Occipital lobe (tissue), 2 donors: Measurements from ENCODE around the gene MAGEB1. TPM values are rescaled to one million over a fixed set of nuclear protein-coding genes. Genes with fewer than 3 reads are reported as not detected.

ENCODE experiments used
- DNase-seq: peaks from one replicate; lab custom pipeline; 2025; lab: John Stamatoyannopoulos, UW
- total RNA-seq: library from RNA; depleted of rRNA; stranded (reverse); fragments of >200 nt; gene quantifications from one replicate; pipeline ENCODE4 v1.2.3, GENCODE V29; 2014

Gene MAGEB1, protein sequence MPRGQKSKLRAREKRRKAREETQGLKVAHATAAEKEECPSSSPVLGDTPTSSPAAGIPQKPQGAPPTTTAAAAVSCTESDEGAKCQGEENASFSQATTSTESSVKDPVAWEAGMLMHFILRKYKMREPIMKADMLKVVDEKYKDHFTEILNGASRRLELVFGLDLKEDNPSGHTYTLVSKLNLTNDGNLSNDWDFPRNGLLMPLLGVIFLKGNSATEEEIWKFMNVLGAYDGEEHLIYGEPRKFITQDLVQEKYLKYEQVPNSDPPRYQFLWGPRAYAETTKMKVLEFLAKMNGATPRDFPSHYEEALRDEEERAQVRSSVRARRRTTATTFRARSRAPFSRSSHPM
- not detected for total RNA-seq

DNA sequence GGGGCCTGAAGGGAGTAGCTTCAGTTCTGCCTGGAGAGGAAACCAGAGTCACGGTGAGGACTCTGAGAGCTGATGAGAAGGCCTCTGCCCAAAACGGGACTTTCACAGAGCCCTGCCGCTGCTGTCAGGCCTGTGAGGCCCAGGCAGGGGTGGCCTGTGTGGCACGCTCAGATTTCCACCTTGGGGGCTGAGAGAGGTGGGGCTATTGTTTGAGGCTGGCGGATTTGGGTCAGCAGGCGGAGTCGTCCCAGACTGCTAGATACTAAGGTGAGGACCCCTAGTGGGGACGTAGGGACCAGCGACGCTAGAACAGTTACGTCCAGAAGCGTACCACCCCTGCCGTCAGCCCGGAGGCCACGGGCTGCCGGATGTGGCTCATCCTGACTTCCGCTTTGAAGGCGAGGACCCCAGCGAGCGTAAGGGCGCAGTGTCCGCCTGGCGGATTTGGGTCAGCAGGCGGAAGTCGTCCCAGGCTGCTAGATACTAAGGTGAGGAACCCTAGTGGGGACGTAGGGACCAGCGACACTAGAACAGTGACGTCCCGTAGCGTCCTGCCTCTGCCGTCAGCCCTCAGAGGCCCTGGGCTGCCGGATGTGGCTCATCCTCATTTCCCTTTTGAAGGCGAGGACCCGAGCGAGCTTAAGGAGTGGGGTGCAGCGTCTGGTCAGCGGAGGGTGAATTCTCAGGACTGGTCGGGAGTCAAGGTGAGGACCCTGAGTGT lies at the start of gene MAGEB1:
Gene MAGEB1, plus strand, starts transcription at position 378 of the 721 bp plus-strand sequence. CDS start 3,348 bp downstream, outside the sequence.
- no peak for DNase-seq

DNA sequence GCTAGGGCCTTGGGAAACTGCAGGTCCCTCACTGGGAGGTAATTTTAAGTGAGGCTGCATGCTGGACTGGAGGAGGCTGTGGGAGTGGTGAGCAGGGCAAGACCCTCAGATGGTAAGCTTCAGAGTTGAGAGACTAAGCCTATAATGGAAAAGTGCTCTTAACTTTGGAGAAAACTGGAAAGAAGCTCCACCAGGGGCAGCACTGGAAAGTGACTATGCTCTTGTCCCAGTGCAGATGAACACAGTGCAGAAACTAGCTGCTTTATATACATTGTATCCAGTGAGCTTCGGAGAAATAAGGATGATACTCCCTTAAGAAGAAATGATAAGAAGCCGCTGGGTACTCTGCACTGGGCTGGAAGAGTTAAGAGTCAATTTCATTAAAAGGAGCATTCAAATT lies 34.8 kb upstream of the MAGEB1 start:
- DNase-seq = no peak

DNA sequence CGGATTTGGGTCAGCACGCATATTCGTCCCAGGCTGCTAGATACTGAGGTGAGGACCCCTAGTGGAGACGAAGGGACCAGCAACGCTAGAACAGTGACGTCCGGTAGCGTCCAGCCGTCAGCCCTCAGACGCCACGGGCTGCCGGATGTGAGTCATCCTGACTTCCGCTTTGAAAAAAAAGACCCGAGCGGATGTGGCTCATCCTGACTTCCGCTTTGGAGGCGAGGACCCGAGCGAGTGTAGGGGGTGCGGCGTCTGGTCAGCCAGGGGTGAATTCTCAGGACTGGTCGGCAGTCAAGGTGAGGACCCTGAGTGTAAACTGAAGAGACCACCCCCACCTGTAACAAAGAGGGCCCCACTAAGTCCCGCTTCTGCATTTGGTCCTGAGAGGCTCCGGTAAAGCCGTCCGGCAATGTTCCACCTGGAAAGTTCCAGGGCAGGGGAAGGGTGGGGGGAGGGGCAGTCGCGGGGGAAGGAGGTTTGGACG lies 31.5 kb upstream of the MAGEB1 start, which contains the start of gene MAGEB2:
Gene MAGEB2, plus strand, starts transcription at position 207 of the 487 bp plus-strand sequence. CDS start 3,018 bp downstream, outside the sequence.
- no peak for DNase-seq

DNA sequence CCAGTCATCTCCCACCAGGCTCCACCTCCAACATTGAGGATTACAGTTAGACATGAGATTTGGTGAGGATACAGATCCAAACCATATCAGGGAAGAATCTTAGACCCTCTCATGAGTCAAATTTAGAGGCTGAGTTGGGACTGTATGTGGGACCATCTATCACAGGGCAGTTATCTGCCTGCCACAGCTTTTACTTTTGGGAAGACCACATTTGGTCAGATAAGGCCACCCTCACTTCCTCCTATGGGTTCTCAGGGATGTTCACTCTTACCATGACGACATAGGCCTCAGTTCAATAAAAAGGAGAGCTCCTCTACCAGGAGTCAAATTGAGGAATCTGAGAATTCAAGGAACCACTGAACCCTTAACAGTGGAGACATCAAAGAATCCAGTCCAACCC lies 29.5 kb upstream of the MAGEB1 start:
- DNase-seq = no peak

DNA sequence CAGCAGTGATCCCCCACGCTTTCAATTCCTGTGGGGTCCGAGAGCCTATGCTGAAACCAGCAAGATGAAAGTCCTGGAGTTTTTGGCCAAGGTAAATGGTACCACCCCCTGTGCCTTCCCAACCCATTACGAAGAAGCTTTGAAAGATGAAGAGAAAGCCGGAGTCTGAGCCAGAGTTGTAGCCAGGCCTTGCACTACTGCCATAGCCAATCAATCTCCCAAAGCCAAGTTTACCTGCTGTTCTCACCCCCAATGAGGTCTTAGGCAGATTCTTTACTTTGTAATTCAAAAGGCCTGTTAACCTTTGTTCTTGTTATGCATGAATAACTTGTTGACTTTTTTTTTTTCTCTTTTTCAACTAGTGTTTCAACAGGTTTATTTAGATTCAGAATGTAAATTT lies 27.6 kb upstream of the MAGEB1 start:
- DNase-seq = no peak

DNA sequence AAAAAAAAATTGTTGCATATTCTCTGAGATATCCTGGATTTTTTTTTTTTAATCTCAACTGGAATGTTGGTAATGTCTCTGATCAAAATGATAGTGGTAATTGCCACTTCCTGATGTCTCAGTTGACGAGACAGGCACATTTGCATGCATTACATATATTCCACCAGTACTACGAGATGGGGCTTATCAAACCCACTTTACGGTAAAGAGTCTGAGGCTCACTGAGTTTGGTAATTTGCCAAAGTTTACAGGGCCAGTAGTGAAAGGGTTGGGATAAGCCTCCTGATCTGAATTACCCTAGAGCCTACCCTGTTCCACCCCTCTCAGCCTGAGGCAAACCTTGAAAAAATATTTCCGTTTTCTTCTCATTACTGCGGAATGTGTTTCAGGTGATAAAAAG lies 26.3 kb upstream of the MAGEB1 start:
- DNase-seq = no peak

DNA sequence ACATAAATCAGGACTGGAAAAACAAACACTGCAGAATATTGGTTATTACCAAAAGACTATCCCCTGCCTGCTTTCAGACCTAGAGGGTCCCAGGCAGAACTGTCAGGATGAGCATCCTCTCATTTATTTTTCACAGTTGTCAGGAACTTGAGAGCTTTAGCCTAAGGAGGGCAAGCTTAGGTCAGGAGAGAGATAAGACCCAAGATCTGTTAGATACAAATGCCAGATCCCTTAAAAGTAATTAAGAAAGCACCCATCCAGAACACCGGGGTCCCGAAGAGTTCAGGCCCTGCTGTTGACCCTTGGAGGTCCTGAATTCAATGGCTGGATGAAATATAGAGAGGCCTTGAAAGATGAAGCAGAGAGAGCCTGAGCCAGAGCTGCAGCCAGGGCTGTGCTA lies 22.4 kb upstream of the MAGEB1 start:
- no peak for DNase-seq

DNA sequence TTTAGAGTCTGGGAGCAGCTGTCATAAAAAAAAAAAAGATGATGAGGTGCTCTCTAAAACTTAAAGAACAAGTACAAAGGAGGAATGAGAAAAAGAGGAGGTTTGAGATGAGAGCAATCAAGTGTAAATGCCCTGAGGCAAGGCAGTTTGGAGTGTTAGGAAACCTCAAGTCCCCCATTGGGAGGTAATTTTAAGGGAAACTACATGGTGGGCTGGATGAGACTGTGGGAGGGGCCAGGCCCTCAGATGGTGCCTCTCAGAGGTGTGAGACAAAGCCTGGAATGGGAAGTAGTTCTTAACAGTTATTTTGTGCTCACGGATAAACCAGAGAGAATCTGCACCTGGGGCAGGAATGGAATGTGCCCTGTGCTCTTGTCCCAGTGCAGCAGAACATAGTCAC lies 18.4 kb upstream of the MAGEB1 start:
- no peak for DNase-seq

DNA sequence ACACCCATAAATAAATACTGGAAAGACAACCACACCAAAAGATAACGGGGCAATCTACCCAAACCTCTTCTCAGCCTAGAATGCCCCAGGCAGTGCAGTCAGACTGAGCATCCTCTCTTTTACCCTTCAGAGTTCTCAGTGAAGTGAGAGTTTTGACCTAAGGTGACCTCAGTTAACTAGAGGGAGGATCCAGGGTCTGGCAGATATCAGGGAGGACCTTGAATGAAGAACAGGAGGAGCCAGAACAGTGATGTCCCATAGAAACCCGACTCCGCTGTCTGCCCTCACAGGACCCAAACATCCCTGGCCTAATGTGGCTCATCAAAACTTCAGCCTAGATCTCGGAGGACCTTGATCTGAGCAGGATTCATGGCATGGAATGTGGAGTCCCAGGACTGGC lies 16.6 kb upstream of the MAGEB1 start, which contains the start of gene MAGEB3:
Gene MAGEB3, plus strand, starts transcription at position 263 of the 400 bp plus-strand sequence. CDS start 5,268 bp downstream, outside the sequence.
- no peak for DNase-seq

DNA sequence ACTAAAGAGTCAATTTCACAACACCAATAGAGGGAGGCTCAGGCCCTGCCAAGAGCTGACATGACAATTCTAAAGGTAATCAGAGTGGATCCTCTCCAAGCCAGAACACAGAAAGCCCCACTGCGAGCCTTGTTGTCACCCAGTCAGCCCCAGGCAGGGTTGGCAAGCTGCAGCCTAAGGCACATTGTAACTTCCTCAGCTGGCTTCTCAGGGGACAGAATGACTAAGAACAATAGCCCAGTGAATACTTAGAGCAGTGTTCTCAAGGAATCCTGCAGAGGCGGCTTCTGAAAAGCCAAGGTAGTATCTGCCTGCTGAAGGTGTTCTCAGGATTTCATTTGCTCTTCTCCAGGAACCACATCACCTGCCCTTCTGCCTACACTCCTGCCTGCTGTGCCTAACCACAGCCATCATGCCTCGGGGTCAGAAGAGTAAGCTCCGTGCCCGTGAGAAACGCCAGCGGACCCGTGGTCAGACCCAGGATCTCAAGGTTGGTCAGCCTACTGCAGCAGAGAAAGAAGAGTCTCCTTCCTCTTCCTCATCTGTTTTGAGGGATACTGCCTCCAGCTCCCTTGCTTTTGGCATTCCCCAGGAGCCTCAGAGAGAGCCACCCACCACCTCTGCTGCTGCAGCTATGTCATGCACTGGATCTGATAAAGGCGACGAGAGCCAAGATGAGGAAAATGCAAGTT lies 5.1 kb upstream of the MAGEB1 start, which contains the start of gene MAGEB4:
Gene MAGEB4, plus strand, starts transcription at position 277 of the 692 bp plus-strand sequence. Its CDS starts 136 bp downstream, at position 413.
- DNase-seq = no peak

DNA sequence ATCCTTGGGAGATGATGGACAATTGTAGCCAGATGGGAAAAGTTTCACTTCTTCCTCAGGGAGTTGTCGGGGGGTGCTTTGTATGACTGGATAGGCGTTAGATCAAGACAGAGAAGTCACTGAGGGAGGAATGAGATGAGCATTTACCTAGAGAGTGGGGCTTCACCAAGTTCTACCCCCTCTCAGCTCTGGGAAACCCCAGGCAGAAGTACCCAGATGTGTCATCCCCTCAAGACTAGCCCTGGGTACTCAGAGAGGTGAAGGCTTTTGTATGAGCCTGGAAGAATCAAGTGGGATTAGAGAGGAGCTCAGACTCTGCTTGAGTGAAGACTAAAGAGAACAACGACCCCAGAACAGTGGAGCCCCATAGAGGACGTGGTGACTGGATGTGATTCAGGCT lies 1.9 kb downstream of the MAGEB1 start:
- DNase-seq = no peak

DNA sequence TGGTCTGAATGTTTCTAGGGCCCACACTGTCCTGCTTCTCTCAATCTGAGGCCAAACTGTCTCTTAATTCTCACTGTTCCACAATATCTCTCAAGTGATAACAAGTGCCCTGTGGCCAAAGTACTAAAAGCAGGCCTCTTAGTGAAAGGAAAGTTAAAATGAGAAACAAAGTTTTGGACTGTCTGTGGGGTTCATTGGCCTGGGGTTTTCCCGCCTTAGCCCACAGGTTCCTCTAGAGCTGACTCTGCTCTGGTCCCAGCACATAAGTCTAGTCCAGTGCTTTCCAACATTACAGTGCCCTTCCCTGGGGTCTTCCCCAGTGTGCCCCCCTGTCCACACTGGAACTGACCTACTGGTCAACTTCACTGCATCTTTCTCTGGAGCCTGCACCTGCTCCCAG lies 6.3 kb downstream of the MAGEB1 start:
- no peak for DNase-seq

DNA sequence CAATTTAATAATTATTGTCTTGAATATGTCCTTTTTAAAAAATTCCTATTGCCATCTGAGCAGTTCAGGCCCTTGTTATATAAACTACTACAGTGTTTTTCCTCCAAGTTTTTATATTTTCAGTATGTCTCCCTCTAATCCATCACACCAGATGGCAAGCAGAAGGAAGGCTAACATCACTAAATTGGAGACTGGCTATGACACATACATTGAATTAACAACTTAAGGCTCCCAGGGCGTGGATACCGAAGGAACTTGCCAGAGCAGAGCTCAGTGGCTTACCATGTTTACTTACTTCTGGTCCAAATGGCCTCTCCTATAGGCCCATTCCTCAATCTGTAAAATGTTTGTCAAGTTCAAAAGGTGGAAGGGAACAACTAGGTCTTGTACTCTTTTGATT lies 13.0 kb downstream of the MAGEB1 start:
- DNase-seq = no peak

DNA sequence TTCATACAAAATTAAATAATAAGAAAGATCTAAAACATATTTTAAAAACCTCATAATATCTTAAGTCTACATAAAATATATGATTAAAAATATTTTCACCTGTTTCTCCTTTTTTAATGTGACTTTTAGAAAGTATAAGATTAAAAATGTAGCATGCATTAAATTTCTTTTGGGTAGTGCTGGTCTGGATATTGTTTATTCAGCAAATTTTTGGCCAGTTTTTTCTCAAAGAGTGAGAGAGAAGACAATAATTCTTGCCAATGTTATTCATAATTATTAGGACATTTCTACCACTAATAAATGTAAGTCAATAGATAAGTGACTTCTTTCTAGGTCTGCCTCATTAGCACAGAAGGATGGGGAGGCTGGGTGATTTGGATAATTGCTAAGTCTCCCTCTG lies 14.1 kb downstream of the MAGEB1 start:
- DNase-seq = no peak

DNA sequence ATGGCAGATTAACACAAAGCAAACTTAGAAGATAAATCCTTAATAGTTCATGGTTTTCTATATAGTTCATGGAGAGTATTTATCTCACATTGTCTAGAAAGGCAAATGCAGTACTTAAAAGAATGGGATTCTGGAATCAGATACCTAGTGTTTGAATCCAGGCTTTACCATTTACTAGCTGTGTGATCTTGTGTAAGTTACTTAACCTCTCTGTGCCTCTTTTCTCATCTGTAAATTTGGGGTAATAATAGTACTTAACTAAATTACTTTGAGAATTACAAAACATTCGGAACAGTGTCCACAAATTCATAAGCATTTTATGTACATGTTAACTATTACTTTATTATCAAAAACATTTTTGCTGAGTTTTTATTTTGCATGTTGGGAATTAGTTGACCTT lies 15.8 kb downstream of the MAGEB1 start:
- no peak for DNase-seq

DNA sequence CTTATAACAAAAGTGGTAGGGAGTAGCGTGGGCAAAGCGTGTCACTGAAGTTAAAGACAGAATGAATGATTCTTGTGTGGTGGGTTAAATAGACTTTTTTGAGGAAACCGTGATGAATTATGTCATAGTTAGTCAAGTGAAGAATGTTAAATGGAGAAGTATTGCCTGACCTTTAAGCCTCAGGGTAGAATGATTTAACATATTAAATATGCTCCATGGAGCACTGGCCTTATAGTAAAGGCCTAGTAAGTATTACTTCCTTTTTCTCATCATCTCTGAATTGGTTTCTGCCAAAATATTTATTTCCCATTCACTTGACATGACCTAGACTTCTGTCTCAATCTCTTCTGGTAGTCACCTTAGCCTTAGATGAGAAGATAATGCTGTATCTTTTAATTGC lies 23.7 kb downstream of the MAGEB1 start:
- no peak for DNase-seq

DNA sequence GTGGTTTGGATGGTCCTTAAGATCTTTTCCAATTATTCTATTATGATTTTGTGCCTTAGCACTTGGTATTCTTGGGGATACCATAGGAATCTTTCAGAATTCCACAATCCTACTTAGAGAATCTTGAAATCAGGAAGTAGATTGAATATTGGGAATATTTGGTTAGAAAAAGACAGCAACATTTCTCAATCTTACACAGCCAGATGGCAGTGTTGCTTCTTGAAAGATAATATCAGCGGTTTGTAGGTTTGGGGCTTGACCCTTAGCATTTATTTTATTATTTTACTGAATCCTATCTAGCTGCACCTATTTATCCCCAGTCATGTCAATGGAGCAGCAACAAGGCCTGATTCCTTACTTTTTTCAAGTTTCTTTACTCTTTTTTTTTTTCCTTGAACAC lies 28.6 kb downstream of the MAGEB1 start:
- no peak for DNase-seq

DNA sequence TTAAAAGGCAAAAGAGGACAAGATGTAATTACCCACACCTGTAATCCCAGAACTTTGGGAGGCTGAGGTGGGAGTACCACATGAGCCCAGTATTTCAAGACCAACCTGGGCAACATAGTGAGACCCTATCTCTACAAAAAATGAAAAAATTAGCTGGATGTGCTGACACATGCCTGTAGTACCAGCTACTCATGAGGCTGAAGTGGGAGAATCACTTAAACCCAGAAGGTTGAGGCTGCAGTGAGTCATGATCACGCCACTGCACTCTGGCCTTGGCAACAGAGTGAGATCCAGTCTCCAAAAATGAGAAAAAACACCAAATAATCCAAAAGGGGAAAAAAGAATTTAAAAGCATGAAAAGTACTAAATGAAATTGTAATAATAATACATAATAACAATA lies 31.4 kb downstream of the MAGEB1 start:
- no peak for DNase-seq

DNA sequence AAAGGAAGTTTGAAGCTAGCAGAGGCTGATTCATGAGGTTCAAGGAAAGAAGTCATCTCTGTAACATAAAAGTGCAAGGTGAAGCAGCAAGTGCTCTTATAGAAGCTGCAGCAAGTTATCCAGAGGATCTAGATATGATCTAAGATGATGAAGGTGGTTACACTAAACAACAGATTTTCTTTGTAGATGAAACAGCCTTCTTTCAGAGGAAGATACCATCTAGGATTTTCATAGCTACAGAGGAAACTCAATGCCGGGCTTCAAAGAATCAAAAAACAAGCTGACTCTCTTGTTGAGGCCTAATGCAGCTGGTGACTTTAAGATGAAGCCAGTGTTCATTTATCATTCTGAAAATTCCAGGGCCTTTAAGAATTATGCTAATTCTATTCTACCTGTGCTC lies 33.5 kb downstream of the MAGEB1 start:
- DNase-seq = no peak

DNA sequence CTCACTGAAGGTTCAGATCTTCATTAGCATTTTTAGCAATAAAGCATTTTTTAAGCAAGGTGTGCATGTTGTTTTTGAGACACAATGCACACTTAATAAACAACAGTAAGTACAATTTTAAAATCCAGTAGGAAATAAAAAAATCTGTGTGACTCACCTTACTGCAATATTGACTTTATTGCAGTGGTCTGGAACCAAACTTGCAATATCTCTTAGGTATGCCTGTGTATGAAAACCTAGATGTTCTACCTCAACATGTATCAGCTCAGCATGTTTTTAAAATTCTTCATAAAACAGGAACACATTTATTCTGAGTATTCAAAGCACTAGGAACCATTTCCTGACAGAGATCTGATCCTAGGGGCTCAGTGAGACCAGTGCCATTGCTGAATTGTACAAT lies 35.6 kb downstream of the MAGEB1 start:
- DNase-seq = no peak

DNA sequence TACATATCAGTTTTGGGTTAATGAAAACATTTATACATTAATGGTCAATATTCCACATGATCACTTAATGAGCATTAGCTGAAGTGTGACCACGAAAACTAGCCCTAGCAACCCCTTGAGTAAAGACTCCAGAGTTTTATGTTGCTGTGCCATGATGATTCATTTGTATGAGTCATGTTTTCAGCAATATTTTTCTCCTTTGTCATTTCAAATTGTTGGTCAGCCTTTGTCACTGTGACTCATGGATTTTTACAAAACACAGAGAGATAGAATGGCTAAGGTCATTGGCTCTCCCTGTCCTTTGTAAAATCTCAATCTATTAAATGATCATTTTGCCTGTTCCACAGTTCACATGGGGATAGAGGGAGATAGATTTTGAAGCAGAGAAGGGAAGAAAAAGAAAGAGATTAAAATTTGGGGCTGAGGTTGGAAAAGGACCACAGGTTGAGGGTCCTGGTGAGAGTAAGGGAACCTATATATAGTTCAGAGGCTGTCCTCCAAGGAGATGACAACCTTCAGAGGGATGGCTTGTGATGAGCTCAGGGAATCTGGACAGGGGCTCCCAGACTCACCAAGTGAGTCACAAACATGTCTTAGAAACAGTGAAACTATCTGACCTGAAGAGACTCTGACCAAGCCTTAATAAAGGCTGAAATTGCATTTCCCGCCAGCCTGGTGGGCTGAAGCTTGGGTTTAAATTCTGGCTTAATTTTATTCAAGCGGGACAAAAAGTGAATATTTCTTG lies 36.7 kb downstream of the MAGEB1 start:
- DNase-seq = no peak
